ENCODE measurements around the gene KNDC1.

Gene KNDC1

DNA sequence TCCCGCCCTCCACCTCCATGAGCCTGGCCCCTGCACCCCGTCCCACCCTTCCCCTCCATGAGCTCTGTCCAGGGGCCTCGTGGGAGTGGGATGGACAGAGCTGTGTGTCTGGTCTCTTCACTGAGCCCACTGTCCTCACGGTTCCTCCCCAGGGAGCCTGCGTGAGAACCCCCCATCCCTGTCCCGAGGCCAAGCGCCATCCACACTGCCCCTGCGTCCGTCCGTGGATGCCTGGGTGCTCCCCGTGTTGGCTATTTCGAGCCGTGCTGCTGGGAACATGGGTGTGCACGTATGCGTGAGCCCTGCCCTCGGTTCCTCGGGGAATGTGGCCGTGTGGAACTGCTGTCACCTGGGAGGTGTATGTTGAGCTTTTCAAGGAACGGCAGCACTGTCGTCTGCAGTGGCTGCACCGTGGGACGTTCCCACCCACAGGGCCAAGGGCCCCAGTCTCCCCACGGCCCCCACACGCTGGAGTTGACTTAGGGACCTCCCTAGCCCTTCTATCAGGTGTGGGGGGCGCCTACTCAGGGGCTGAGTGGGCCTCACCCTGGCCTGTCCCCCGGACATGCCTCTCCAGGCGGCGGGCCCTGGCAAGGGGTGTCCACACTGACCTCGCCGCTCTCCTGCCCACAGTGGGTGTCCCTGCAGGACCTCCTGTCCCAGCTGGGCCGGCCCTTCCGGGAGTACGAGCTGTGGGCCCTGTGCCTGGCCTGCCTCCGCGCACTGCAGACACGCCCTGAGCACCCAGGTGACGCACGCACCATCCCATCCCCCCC, 28.1 kb downstream of the KNDC1 start:
- TF ChIP-seq, protein P1, sequence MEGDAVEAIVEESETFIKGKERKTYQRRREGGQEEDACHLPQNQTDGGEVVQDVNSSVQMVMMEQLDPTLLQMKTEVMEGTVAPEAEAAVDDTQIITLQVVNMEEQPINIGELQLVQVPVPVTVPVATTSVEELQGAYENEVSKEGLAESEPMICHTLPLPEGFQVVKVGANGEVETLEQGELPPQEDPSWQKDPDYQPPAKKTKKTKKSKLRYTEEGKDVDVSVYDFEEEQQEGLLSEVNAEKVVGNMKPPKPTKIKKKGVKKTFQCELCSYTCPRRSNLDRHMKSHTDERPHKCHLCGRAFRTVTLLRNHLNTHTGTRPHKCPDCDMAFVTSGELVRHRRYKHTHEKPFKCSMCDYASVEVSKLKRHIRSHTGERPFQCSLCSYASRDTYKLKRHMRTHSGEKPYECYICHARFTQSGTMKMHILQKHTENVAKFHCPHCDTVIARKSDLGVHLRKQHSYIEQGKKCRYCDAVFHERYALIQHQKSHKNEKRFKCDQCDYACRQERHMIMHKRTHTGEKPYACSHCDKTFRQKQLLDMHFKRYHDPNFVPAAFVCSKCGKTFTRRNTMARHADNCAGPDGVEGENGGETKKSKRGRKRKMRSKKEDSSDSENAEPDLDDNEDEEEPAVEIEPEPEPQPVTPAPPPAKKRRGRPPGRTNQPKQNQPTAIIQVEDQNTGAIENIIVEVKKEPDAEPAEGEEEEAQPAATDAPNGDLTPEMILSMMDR (conservative IDR thresholded peaks at IDR 0.05; ENCODE audit: control insufficient read depth, insufficient read depth, low read depth, low read length): no peak
- DNase-seq (ENCODE audit: low read depth): no peak
- no peak overlapping the region for H3K4me3 ChIP-seq (ENCODE audit: control insufficient read depth, low read depth, low read length)

DNA sequence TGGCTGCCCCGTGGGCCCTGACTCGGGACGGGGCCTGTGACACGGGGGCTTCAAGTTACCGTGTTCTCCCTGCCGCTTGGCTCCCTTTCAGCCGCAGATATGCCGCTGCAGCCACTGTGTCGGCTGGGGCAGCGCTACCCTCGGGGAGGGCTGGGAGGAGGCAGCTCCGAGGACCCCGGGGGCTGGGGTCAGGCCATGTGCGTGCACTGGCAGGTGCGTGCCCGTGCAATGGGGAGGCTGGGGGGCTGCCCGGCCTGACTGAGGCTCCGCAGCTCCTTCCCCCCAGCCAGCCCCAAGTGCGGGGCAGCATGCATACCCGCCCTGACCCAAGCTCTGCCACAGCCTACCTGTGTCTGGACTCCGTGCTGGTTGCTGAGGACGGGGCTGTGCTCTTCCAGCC, 29.2 kb downstream of the KNDC1 start:
- TF ChIP-seq, protein P1 (conservative IDR thresholded peaks at IDR 0.05; ENCODE audit: control insufficient read depth, insufficient read depth, low read depth, low read length): no peak
- DNase-seq (ENCODE audit: low read depth): no peak
- no peak overlapping the region for H3K4me3 ChIP-seq (ENCODE audit: control insufficient read depth, low read depth, low read length)

DNA sequence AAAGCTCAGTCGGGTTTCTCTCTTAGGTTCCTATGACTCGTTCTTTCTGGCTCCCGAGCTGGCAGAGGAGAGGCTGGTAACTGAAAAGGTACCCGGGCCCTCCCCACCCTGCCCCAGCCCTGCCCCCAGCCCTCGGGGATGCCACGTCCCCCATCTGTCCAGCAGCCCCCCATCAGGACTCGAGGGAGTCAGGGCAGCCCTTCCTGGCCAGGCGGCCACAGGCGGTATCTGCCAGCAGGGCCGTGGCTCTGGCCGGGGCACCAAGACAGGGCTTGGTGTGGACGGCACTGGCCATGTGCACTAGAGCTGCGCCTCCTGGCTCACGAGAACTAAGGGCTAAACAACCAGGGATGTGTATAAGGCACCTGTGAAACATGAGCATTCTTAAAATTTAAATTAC, 29.7 kb downstream of the KNDC1 start:
- TF ChIP-seq, protein P1 (conservative IDR thresholded peaks at IDR 0.05; ENCODE audit: control insufficient read depth, insufficient read depth, low read depth, low read length): no peak
- no peak for DNase-seq (ENCODE audit: low read depth)
- no peak overlapping the region for H3K4me3 ChIP-seq (ENCODE audit: control insufficient read depth, low read depth, low read length)

DNA sequence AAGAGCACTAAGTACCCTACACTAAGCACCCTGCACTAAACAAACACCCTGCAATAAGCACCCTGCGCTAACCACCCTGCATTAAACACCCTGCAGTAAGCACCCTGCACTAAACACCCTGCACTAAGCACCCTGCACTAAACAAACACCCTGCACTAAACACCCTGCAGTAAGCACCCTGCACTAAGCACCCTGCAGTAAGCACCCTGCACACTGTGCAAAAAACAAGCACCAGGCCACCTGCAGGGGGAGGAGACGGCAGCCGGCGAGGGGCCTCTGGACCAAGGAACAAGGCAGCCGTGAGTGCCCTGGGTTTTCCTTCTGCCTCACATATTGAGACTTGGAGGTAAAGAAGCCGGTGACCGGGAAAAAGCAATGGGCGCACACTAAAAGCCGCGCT, 30.2 kb downstream of the KNDC1 start:
- DNase-seq (ENCODE audit: low read depth): no peak
- TF ChIP-seq, protein P1 (conservative IDR thresholded peaks at IDR 0.05; ENCODE audit: control insufficient read depth, insufficient read depth, low read depth, low read length): no peak
- no peak overlapping the region for H3K4me3 ChIP-seq (ENCODE audit: control insufficient read depth, low read depth, low read length)

DNA sequence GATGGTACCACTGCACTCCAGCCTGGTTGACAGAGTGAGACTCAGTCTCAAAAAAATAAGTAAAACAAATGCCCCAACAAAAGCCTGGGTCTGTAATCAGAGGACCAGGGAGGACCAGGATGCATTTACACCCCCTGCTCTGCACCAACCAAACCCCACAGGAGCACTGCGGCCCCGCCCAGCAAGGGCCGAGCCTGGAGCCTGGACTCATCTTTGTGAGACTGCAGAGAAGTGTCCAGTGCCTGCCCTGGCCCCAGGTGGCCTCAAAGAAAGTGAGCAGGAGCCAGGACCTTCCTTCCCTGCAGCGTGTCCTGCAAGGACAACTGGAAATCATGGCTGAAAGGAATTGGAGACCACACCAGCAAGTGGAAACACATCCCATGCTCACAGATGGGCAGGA, 31.6 kb downstream of the KNDC1 start:
- no peak for DNase-seq (ENCODE audit: low read depth)
- no peak overlapping the region for H3K4me3 ChIP-seq (ENCODE audit: control insufficient read depth, low read depth, low read length)
- TF ChIP-seq, protein P1 (conservative IDR thresholded peaks at IDR 0.05; ENCODE audit: control insufficient read depth, insufficient read depth, low read depth, low read length): no peak

DNA sequence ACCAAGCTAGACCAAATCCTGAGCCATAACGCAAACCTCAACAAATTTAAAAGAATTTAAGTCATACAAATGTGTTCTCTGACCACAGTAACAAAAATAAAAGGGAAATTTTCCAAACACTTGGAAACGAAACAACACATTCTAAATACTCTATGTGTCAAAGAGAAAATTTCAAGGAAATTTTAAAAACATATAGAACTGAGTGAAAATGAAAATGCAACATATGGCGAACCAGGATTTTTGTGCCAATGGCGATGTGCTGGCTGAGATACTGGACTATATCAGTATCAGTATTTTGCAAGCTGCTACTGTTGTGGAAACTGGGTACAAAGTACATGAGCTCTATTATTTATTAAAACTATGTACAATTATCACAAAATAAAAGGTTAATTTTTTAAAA, 34.1 kb downstream of the KNDC1 start:
- H3K4me3 ChIP-seq (ENCODE audit: control insufficient read depth, low read depth, low read length): no peak overlapping the region
- TF ChIP-seq, protein P1 (conservative IDR thresholded peaks at IDR 0.05; ENCODE audit: control insufficient read depth, insufficient read depth, low read depth, low read length): no peak
- DNase-seq (ENCODE audit: low read depth): no peak

Data from fibroblast of mammary gland (primary cell).